ACC112 (cell line): ENCODE data around the gene PLGRKT.
"Not testable (repeated sequence)": the region's sequence is repeated elsewhere in the genome, so short reads cannot be mapped to it uniquely, and the experiment has no call there.

Experiments used
- H2AFZ ChIP-seq: fragments of 200-600 bp; sonication (generic); one replicate; pipeline ENCODE4 v1.6.0; 2017; ENCODE audit warnings: antibody characterized with exemption, low read length; ENCODE audit not compliant: unreplicated experiment
- H3K27ac ChIP-seq: fragments of 200-600 bp; sonication (generic); 2 replicates; pipeline ENCODE4 v1.5.1; 2014; ENCODE audit warnings: low read depth, mild to moderate bottlenecking, antibody characterized with exemption, low read length, moderate library complexity
- H3K27me3 ChIP-seq: fragments of 200-600 bp; sonication (generic); 2 replicates; pipeline ENCODE4 v1.6.1; 2014; ENCODE audit warnings: mild to moderate bottlenecking, antibody characterized with exemption, low read length, moderate library complexity, mixed read lengths; ENCODE audit not compliant: insufficient read depth
- H3K36me3 ChIP-seq: fragments of 200-600 bp; sonication (generic); 2 replicates; pipeline ENCODE4 v1.6.1; 2016; ENCODE audit warnings: mild to moderate bottlenecking, antibody characterized with exemption, low read length, moderate library complexity, mixed read lengths; ENCODE audit not compliant: insufficient read depth
- H3K4me1 ChIP-seq: fragments of 200-600 bp; sonication (generic); one replicate; pipeline ENCODE4 v1.6.1; 2016; ENCODE audit warnings: low read length, mixed read lengths; ENCODE audit not compliant: insufficient read depth, unreplicated experiment, control insufficient read depth
- H3K4me3 ChIP-seq: fragments of 200-600 bp; sonication (generic); 2 replicates; pipeline ENCODE4 v1.5.1; 2014; ENCODE audit warnings: mild to moderate bottlenecking, low read depth, low read length
- H3K79me2 ChIP-seq: fragments of 200-600 bp; sonication (generic); one replicate; pipeline ENCODE4 v1.6.0; 2016; ENCODE audit warnings: low read length; ENCODE audit not compliant: control insufficient read depth, unreplicated experiment, insufficient read depth

PLGRKT gene

GRCh38 chr9:5443850-5444249, 6.1 kb upstream of the PLGRKT start:
- H3K79me2 ChIP-seq: no peaks in the 10 kb centered on the region

GRCh38 chr9:5442400-5443011, 4.8 kb upstream of the PLGRKT start:
- Histone ChIP-seq H3K27me3 (no peaks in the 10 kb centered on the region), H3K4me1 (peaks cover 28% of the 10 kb centered on the region), H3K27ac (no peak overlapping the region), H3K36me3 (no peaks in the 10 kb centered on the region), H3K4me3 (no peak overlapping the region), H2AFZ (no peak overlapping the region), H3K79me2 (no peaks in the 10 kb centered on the region)

More at GRCh38 chr9:5443850-5444249, 6.1 kb upstream of the PLGRKT start:
- Histone ChIP-seq H3K27me3 (no peaks in the 10 kb centered on the region), H3K4me3 (no peak overlapping the region), H3K4me1 (peaks cover 34% of the 10 kb centered on the region), H2AFZ (no peak overlapping the region), H3K27ac (no peak overlapping the region), H3K36me3 (no peaks in the 10 kb centered on the region)

- no peak overlapping the region for H3K27ac ChIP-seq
- H3K27me3 ChIP-seq: no peaks in the 10 kb centered on the region
- no peak overlapping the region for H3K4me3 ChIP-seq
- peaks cover 20% of the 10 kb centered on the region for H3K4me1 ChIP-seq
- peaks cover 2% of the 10 kb centered on the region for H3K79me2 ChIP-seq
- H2AFZ ChIP-seq: no peak overlapping the region
- H3K36me3 ChIP-seq: no peaks in the 10 kb centered on the region
Observed at GRCh38 chr9:5441043-5441442, 3.3 kb upstream of the PLGRKT start.

- H2AFZ ChIP-seq: no peak overlapping the region
Observed at GRCh38 chr9:5440426-5440825, 2.7 kb upstream of the PLGRKT start.

GRCh38 chr9:5438301-5439162, 807 bp upstream of the PLGRKT start:
- Histone ChIP-seq H3K4me3 (peak overlapping the region; percentile 77), H2AFZ (peak overlapping the region; percentile 0)

More at GRCh38 chr9:5440426-5440825, 2.7 kb upstream of the PLGRKT start:
- Histone ChIP-seq H3K79me2 (peaks cover 2% of the 10 kb centered on the region), H3K36me3 (peaks cover 5% of the 10 kb centered on the region; the same call in 1 of the 2 replicates), H3K27ac (no peak overlapping the region), H3K27me3 (no peaks in the 10 kb centered on the region), H3K4me1 (peaks cover 20% of the 10 kb centered on the region), H3K4me3 (no peak overlapping the region)

GRCh38 chr9:5436441-5436840, 1.3 kb downstream of the PLGRKT start:
- Histone ChIP-seq H3K27ac (no peak overlapping the region), H3K36me3 (peaks cover 7% of the 10 kb centered on the region; the same call in 1 of the 2 replicates), H3K4me3 (peak overlapping the region; percentile 77), H2AFZ (no peak overlapping the region), H3K4me1 (peaks cover 19% of the 10 kb centered on the region), H3K27me3 (no peaks in the 10 kb centered on the region), H3K79me2 (peaks cover 2% of the 10 kb centered on the region)

More at GRCh38 chr9:5438301-5439162, 807 bp upstream of the PLGRKT start:
- peaks cover 2% of the 10 kb centered on the region for H3K79me2 ChIP-seq
- H3K36me3 ChIP-seq: peaks cover 7% of the 10 kb centered on the region; the same call in 1 of the 2 replicates
- peak overlapping the region; percentile 77 for H3K27ac ChIP-seq
- peaks cover 20% of the 10 kb centered on the region for H3K4me1 ChIP-seq
- H3K27me3 ChIP-seq: no peaks in the 10 kb centered on the region

- peaks cover 2% of the 10 kb centered on the region for H3K79me2 ChIP-seq
Observed at GRCh38 chr9:5435912-5436311, 1.8 kb downstream of the PLGRKT start.

GRCh38 chr9:5433841-5434810, 3.6 kb downstream of the PLGRKT start:
- not testable (repeated sequence) for H3K27me3 ChIP-seq, H3K27ac ChIP-seq, H2AFZ ChIP-seq, H3K36me3 ChIP-seq, H3K4me3 ChIP-seq, H3K79me2 ChIP-seq
- peaks cover 13% of the 10 kb centered on the region for H3K4me1 ChIP-seq

More at GRCh38 chr9:5435912-5436311, 1.8 kb downstream of the PLGRKT start:
- Histone ChIP-seq H3K27me3 (no peaks in the 10 kb centered on the region), H3K36me3 (peaks cover 7% of the 10 kb centered on the region; the same call in 1 of the 2 replicates), H3K27ac (no peak overlapping the region), H3K4me3 (no peak overlapping the region), H3K4me1 (peaks cover 15% of the 10 kb centered on the region), H2AFZ (no peak overlapping the region)

GRCh38 chr9:5433328-5433727, 4.4 kb downstream of the PLGRKT start:
- H3K27me3 ChIP-seq, H2AFZ ChIP-seq, H3K27ac ChIP-seq, H3K4me1 ChIP-seq, H3K36me3 ChIP-seq, H3K79me2 ChIP-seq, H3K4me3 ChIP-seq: not testable (repeated sequence)

- not testable (repeated sequence) for H3K4me3 ChIP-seq, H3K27ac ChIP-seq, H3K36me3 ChIP-seq, H3K27me3 ChIP-seq, H3K4me1 ChIP-seq, H3K79me2 ChIP-seq, H2AFZ ChIP-seq
Observed at GRCh38 chr9:5432890-5433289, 4.8 kb downstream of the PLGRKT start.
